Measurements from ENCODE around the gene UBE2J2. TPM values are rescaled to one million over a fixed set of nuclear protein-coding genes. Genes with fewer than 3 reads are reported as not detected.

Gene UBE2J2
- polyA plus RNA-seq, 1 of the 3 experiments (the other 2 are of a cell fraction), result 47.5 TPM

DNA sequence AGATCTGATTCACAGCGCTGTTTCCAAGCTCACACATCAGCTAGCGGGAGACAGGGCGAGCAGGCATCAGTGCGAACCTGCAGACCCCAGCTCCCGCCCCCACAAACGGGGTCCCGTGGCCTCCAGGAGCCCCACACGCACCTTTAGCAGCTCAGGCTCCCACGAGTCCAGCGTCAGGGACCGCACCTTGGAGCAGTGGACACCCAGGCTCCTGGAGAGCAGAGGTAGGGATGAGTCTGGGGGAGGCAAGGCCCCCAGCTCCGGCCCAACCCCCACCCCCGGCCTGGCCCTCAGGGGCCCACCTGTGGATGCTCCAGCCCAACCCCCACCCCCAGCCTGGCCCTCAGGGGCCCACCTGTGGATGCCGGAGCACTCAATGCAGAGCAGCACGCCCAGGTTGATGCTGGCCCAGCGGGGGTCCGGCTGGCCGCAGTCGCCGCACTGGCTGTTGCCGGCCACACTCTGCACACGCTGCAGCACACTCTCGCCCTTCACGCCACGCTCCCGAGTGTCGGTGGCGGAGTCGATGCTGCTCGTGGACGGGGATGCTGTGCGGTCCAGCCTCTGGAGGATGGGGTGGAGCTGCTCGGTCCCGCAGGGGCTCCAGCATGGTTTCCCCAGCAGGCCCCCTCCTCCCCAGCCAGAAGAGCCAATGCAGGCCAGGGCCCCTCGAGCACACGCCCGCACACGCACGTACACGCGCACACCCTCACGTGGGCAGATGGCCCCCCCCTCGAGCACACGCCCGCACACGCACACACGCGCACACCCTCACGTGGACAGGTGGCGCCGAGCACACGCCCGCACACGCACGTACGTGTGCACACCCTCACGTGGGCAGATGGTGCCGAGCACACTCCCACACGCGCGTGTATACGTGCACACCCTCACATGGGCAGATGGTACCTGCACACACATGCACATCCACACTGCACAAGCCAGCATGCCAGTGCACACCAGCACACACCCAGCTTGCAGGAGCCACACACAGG is 22.7 kb upstream of the UBE2J2 start:
- H3K79me2 ChIP-seq (ENCODE audit: insufficient read depth), result no peaks in the 10 kb centered on the region
- no peak overlapping the region for H3K9ac ChIP-seq
- no peak overlapping the region for H3K4me3 ChIP-seq (ENCODE audit: low read depth in 2 of 2, low read length in 1 of 2)
- H3K27ac ChIP-seq (ENCODE audit: low read depth in 2 of 2, low read length in 1 of 2), result no peak overlapping the region
- ChIA-PET POLR2A (interaction anchor here (0.6 kb wide), 1 partner anchor 31 kb away, joined by 3 read pairs; no protein-coding TSS in a partner anchor), CTCF (interaction anchor here (7.3 kb wide), 1 partner anchor 176 kb away, joined by 131 read pairs; no protein-coding TSS in a partner anchor)
- H4K20me1 ChIP-seq (ENCODE audit: insufficient read depth), result peaks cover 4% of the 10 kb centered on the region; the same call in 1 of the 2 replicates
- peaks cover 0 to 8% of the 10 kb centered on the region in 2 experiments; a peak in 1 of 4 replicates for H3K4me1 ChIP-seq (ENCODE audit: control insufficient read depth in 1 of 2, insufficient read depth in 2 of 2, low read depth in 1 of 2, low read length in 1 of 2)
- H3F3A ChIP-seq (replicated peaks; ENCODE audit: insufficient read depth), result no peaks in the 10 kb centered on the region
- WGBS (ENCODE audit: low lambda C conversion rate), result 95% methylated on average over 41 of the region's 62 CpGs
- H3K4me2 ChIP-seq, result no peak overlapping the region
- H3K9me2 ChIP-seq, result no peaks in the 10 kb centered on the region
- DNase-seq, result no peak
- no peaks in the 10 kb centered on the region for H3K9me3 ChIP-seq
- H3K36me3 ChIP-seq (replicated peaks in 1 of 2; ENCODE audit: control insufficient read depth in 1 of 2, insufficient read depth in 2 of 2, low read length in 1 of 2), result peaks cover 0 to 21% of the 10 kb centered on the region in 2 experiments
- H3K27me3 ChIP-seq (ENCODE audit: insufficient read depth), result no peaks in the 10 kb centered on the region
- no peak for TF ChIP-seq EZH2phosphoT487 (IDR thresholded peaks at IDR 0.05; ENCODE audit: borderline replicate concordance, low read depth)
- TF ChIP-seq TCF12 (IDR thresholded peaks at IDR 0.05), result no peak
- TF ChIP-seq TAF1 (IDR thresholded peaks at IDR 0.05; ENCODE audit: borderline replicate concordance, low read depth, low read length), result no peak
- TF ChIP-seq, protein P1, sequence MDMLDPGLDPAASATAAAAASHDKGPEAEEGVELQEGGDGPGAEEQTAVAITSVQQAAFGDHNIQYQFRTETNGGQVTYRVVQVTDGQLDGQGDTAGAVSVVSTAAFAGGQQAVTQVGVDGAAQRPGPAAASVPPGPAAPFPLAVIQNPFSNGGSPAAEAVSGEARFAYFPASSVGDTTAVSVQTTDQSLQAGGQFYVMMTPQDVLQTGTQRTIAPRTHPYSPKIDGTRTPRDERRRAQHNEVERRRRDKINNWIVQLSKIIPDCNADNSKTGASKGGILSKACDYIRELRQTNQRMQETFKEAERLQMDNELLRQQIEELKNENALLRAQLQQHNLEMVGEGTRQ (IDR thresholded peaks at IDR 0.05; ENCODE audit: borderline replicate concordance, low read depth, low read length), result no peak
- no peak for TF ChIP-seq NRF1 (IDR thresholded peaks at IDR 0.05; ENCODE audit: low read depth, low read length)
- no peak for TF ChIP-seq ELF1 (IDR thresholded peaks at IDR 0.05)
- TF ChIP-seq, protein P2, sequence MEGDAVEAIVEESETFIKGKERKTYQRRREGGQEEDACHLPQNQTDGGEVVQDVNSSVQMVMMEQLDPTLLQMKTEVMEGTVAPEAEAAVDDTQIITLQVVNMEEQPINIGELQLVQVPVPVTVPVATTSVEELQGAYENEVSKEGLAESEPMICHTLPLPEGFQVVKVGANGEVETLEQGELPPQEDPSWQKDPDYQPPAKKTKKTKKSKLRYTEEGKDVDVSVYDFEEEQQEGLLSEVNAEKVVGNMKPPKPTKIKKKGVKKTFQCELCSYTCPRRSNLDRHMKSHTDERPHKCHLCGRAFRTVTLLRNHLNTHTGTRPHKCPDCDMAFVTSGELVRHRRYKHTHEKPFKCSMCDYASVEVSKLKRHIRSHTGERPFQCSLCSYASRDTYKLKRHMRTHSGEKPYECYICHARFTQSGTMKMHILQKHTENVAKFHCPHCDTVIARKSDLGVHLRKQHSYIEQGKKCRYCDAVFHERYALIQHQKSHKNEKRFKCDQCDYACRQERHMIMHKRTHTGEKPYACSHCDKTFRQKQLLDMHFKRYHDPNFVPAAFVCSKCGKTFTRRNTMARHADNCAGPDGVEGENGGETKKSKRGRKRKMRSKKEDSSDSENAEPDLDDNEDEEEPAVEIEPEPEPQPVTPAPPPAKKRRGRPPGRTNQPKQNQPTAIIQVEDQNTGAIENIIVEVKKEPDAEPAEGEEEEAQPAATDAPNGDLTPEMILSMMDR (IDR thresholded peaks at IDR 0.05), result no peak
- no peak for TF ChIP-seq RFX5 (IDR thresholded peaks at IDR 0.05; ENCODE audit: low read length)
- TF ChIP-seq IRF3 (IDR thresholded peaks at IDR 0.05; ENCODE audit: low read depth, low read length), result no peak
- no peak for TF ChIP-seq FOSL2 (IDR thresholded peaks at IDR 0.05; ENCODE audit: borderline replicate concordance, low read depth)
- TF ChIP-seq GABPA (IDR thresholded peaks at IDR 0.05; ENCODE audit: low read depth), result no peak
- no peak overlapping the region for H2AFZ ChIP-seq (ENCODE audit: low read depth)

All from SK-N-SH (cell line).